Stimulated activated CD8-positive, alpha-beta memory T cell treated with anti-CD3 and anti-CD28 coated beads, Interleukin-12 subunit alpha, Interleukin-12 subunit beta, amount 100 ng/mL, for 24 hours (primary cell): ENCODE results near the gene C6orf47.

Experiments
- DNase-seq: peaks from one replicate; pipeline ENCODE4 v3.0.0-alpha.2; 2020; ENCODE audit errors: extremely low read depth

The C6orf47 gene

GRCh38 chr6:31687860-31688693, 27.5 kb upstream of the C6orf47 start:
- no peak for DNase-seq

DNA sequence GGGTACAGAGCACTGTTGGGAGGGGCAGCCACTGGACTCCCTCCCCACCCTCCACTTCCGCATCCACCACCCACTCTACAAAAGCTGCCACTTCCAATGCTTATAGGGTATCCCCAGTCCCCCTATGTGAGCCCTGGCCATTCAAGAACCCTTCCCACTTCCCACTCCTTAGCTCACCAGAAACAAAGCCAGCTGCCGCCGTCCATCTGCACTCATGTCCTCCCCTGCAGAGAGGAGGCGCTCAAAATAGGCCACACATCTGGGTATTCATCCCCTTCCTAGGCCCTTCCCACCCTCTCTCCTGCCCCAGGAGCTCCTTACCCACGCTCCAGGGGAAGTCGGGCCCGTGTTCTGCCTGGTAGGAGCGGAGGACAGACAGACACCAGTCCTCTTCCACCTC, 26.7 kb upstream of the C6orf47 start:
- DNase-seq, result no peak

- DNase-seq, result no peak
Observed at GRCh38 chr6:31686483-31686882, 25.9 kb upstream of the C6orf47 start.

GRCh38 chr6:31683591-31683990, 23.0 kb upstream of the C6orf47 start:
- DNase-seq, result no peak

DNA sequence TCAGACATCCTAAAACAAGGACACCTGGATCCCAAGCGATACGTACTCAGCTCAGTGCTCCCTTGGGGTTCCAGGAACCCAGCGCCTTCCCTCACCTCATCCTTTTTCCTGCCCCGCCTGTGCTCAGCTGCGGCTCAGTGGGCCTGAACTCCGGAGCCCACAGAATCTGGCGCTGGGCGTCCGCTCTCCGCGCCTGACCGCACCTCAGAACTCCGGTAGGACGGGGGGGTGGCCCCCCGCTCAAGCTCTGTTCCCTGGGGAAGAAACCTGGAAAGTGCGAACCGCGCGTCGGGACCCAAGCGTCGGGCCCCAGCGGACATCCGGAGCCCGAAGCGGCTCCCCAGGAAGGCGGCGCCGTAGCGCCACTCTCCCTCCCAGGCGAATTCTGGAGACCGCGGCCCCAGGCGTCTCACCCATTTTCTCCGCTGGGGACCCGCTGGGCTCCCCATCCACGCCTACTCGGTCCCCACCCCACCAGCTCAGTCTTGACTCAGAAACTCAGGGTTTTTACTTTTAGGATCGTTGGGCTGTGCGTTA, 20.6 kb upstream of the C6orf47 start:
- DNase-seq, result no peak

GRCh38 chr6:31680226-31681134, 19.9 kb upstream of the C6orf47 start, which contains the start of gene LY6G5C:
LY6G5C (minus strand) TSS chr6:31681067; CDS start chr6:31680373, 694 bp downstream.
- DNase-seq, result no peak

GRCh38 chr6:31677955-31678354, 17.4 kb upstream of the C6orf47 start:
- no peak for DNase-seq

DNA sequence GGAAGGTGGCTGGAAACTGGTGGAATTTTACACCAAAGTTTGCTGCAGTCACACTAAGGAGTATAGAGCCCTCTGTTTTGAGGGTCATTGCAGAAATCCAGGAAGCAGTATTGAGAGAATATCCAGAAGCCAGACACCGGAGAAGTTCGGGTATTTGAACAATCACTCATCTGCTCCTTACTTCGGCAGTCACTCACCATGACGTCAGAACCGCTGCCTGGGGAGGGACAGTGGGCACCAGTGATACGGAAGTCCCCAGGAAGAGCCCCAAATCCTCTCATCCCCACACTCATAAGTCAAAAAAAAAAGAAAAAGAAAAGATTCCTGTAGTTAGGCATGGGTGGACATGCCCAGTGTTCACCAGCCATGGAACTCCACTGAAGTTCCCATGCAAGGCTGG, 16.3 kb upstream of the C6orf47 start:
- no peak for DNase-seq

- DNase-seq, result no peak
Observed at GRCh38 chr6:31676322-31676903, 15.8 kb upstream of the C6orf47 start.

- DNase-seq, result no peak
Observed at GRCh38 chr6:31669676-31670075, 9.1 kb upstream of the C6orf47 start, which contains the start of gene LY6G5B. LY6G5B (plus strand) TSS chr6:31669976; CDS start chr6:31670951, 975 bp downstream.

DNA sequence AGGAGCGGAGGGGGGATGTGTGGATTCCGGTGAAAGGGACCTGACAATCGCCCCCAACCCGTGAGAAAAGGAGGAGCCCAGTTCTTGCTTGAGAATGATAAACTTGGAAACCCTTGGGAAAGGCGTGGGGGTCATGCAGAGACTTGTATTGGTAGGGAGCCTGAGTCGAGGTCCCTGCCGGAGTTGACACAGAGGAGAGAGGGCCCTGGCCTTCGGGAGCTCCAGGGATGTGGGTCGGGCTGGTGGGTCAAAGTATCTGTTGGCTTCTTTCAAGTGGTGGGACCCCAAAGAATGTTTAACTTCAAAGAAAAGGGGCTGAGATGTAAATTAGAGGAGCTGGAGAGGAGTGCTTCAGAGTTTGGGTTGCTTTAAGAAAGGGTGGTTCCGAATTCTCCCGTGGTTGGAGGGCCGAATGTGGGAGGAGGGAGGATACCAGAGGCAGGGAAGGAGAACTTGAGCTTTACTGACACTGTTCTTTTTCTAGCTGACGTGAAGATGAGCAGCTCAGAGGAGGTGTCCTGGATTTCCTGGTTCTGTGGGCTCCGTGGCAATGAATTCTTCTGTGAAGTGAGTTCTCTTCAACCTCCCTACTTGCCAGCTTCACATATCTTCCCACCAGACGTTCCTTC, 5.9 kb upstream of the C6orf47 start:
- no peak for DNase-seq

DNA sequence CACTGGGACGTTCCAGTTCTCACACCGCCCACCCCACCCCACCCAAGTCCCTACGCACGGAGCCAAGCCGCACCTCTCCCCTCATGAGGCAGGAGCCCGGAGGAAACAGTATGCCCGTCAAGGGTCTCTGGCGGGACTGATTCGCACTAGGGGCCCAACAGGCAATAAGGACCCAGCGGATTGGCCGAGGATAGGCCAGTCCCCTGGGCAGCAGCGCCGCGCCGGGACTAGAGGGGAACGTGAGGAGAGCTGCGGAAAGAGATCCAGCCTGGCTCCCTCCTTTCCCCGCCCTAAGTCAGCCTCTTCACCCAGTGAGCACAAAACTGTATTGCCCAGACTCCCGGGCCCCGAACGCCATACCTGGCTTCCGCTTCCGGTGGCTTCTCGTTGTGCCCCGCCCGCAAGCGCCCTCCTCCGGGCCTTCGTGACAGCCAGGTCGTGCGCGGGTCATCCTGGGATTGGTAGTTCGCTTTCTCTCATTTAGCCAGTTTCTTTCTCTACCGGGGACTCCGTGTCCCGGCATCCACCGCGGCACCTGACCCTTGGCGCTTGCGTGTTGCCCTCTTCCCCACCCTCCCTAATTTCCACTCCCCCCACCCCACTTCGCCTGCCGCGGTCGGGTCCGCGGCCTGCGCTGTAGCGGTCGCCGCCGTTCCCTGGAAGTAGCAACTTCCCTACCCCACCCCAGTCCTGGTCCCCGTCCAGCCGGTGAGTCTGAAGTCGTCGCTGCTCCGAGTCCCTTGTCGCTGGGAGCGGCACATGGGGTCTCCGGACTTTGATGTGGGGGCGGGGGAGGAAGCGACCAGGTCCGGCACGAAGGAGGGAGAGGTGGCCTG, 5.1 kb upstream of the C6orf47 start, which contains the start of gene CSNK2B:
Gene CSNK2B, plus strand, starts transcription at position 580 of the 836 bp plus-strand sequence. CDS start 752 bp downstream, outside the sequence.
- peak; percentile 96 for DNase-seq

DNA sequence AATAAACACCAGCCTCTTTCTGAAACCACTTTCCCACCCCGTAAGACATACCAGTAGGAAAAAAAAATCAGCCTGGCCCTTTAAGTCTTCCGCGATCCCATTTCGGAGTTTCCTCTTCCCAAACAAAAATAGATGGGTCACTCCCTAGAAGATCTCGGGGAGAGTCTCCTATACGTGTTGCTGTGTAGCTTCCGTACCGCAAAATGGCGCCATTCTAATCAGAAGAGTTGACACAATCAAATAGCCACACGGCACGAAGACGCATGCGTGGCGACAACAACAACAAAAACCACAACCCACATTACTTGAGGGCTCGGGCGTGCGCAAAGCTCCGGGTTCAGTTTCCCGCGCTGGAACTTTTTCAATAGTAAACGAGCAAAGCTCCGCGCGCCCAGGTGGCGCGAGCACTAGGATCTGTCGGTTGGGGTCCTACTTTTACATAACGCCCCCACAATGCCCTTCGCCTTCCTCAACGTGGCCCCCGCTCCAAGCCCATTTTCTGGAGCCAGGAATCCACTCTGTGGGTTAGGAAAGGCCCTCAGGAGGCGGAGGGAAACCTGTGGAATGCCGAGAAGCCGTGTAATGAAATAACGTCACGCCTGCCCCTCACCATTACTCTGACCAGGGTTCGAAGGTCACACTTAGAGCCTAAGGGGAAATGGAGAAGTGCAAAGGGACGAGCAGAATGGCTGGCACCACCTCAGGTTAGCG, 4.4 kb upstream of the C6orf47 start, which contains the start of gene GPANK1:
Gene GPANK1, minus strand, starts transcription at position 208 of the 711 bp plus-strand sequence. CDS start 519 bp downstream, outside the sequence.
- peak; percentile 80 for DNase-seq

GRCh38 chr6:31663961-31664789, 3.6 kb upstream of the C6orf47 start:
- no peak for DNase-seq

GRCh38 chr6:31663126-31663960, 2.8 kb upstream of the C6orf47 start:
- no peak for DNase-seq

- DNase-seq, result no peak
Observed at GRCh38 chr6:31662124-31662723, 1.6 kb upstream of the C6orf47 start.
